SK-N-SH (cell line): ENCODE data around the gene PDHA2. TPM values are rescaled to one million over a fixed set of nuclear protein-coding genes. Genes with fewer than 3 reads are reported as not detected.

ENCODE experiments used
- CTCF ChIA-PET: fragments of 300-600, 350-600 bp; formaldehyde crosslinking; extraction: SDS; loops from one replicate; lab custom pipeline; 2021; lab: Yijun Ruan, JAX
- POLR2A ChIA-PET: fragments of 350-600 bp; sonication (Branson Sonifier 250); formaldehyde crosslinking; extraction: SDS; loops from one replicate; lab custom pipeline; 2020; ENCODE audit warnings: antibody characterized with exemption, inconsistent platforms; lab: Yijun Ruan, JAX
- DNase-seq: peaks from one replicate; pipeline ENCODE4 v3.0.0; 2012
- H2AFZ ChIP-seq: fragments of 200-600 bp; sonication (generic); 2 replicates; pipeline ENCODE4 v1.8.1; 2016; ENCODE audit warnings: antibody characterized with exemption, mild to moderate bottlenecking, low read depth
- H3F3A ChIP-seq: fragments of 200-600 bp; sonication (generic); replicated peaks from 2 replicates; pipeline ENCODE3; 2016; ENCODE audit warnings: antibody characterized with exemption, mild to moderate bottlenecking; ENCODE audit not compliant: insufficient read depth
- H3K27ac ChIP-seq, 2 experiments: fragments of 200-500 bp in 1 of 2; fragments of 200-600 bp in 1 of 2; sonication (Bioruptor generic) in 1 of 2; sonication (generic), shearing (Covaris generic) in 1 of 2; 2 replicates each; pipeline versions ENCODE4 v1.5.1 to v1.6.1; 2014 to 2016; ENCODE audit warnings: low read depth in 2 of 2, inconsistent platforms in 1 of 2, low read length in 1 of 2, mild to moderate bottlenecking in 1 of 2, mixed read lengths in 1 of 2
- H3K27me3 ChIP-seq: fragments of 200-600 bp; sonication (generic), shearing (Covaris generic); 2 replicates; pipeline ENCODE4 v1.6.1; 2016; ENCODE audit warnings: mixed run types; ENCODE audit not compliant: insufficient read depth
- H3K36me3 ChIP-seq, 2 experiments: fragments of 200-500 bp in 1 of 2; fragments of 200-600 bp in 1 of 2; sonication (Bioruptor generic) in 1 of 2; sonication (generic) in 1 of 2; replicated peaks in 1 of 2; 2 replicates each; pipeline versions ENCODE3 to v1.5.1; 2014 to 2016; ENCODE audit warnings: low read length in 1 of 2, mild to moderate bottlenecking in 1 of 2; ENCODE audit not compliant: insufficient read depth in 2 of 2, control insufficient read depth in 1 of 2
- H3K4me1 ChIP-seq, 2 experiments: fragments of 200-500 bp in 1 of 2; fragments of 200-600 bp in 1 of 2; sonication (Bioruptor generic) in 1 of 2; sonication (generic), shearing (Covaris generic) in 1 of 2; 2 replicates each; pipeline versions ENCODE4 v1.5.1 to v1.6.1; 2014 to 2016; ENCODE audit warnings: low read depth in 1 of 2, low read length in 1 of 2, mixed run types in 1 of 2; ENCODE audit not compliant: insufficient read depth in 2 of 2, control insufficient read depth in 1 of 2
- H3K4me2 ChIP-seq: fragments of 200-600 bp; sonication (generic), shearing (Covaris generic); 2 replicates; pipeline ENCODE4 v1.6.1; 2017; ENCODE audit warnings: mixed run types
- H3K4me3 ChIP-seq, 2 experiments: fragments of 200-500 bp in 1 of 2; fragments of 200-600 bp in 1 of 2; sonication (Bioruptor generic) in 1 of 2; sonication (generic), shearing (Covaris generic) in 1 of 2; 2 replicates each; pipeline versions ENCODE4 v1.5.1 to v1.8.1; 2014 to 2016; ENCODE audit warnings: low read depth in 2 of 2, inconsistent platforms in 1 of 2, low read length in 1 of 2, mild to moderate bottlenecking in 1 of 2, mixed read lengths in 1 of 2, moderate library complexity in 1 of 2
- H3K79me2 ChIP-seq: fragments of 200-600 bp; sonication (generic); 2 replicates; pipeline ENCODE4 v1.8.1; 2017; ENCODE audit warnings: mild to moderate bottlenecking; ENCODE audit not compliant: insufficient read depth
- H3K9ac ChIP-seq: fragments of 200-600 bp; sonication (generic); 2 replicates; pipeline ENCODE4 v1.6.1; 2017; ENCODE audit warnings: mixed run types
- H3K9me2 ChIP-seq: fragments of 200-600 bp; sonication (generic); 2 replicates; pipeline ENCODE4 v1.6.1; 2017; ENCODE audit warnings: mixed run types
- H3K9me3 ChIP-seq: fragments of 200-600 bp; sonication (generic); 2 replicates; pipeline ENCODE4 v1.6.1; 2017; ENCODE audit warnings: mixed run types, mild to moderate bottlenecking, moderate library complexity
- H4K20me1 ChIP-seq: fragments of 200-600 bp; sonication (generic); 2 replicates; pipeline ENCODE4 v1.6.1; 2017; ENCODE audit warnings: mild to moderate bottlenecking, mixed run types; ENCODE audit not compliant: insufficient read depth
- FOSL2 ChIP-seq: IDR thresholded peaks from 2 replicates; pipeline ENCODE4 v1.4.0; 2012; ENCODE audit warnings: low read depth, mild to moderate bottlenecking, moderate library complexity, borderline replicate concordance
- FOXJ3 ChIP-seq: sonication (generic); formaldehyde crosslinking; IDR thresholded peaks from 2 replicates; pipeline ENCODE4 v1.5.1; 2020; ENCODE audit warnings: mild to moderate bottlenecking, missing genetic modification reagents
- FOXM1 ChIP-seq: IDR thresholded peaks from 2 replicates; pipeline ENCODE4 v1.4.0; 2012; ENCODE audit warnings: low read depth, mild to moderate bottlenecking
- NRF1 ChIP-seq: IDR thresholded peaks from 2 replicates; pipeline ENCODE4 v1.6.1; 2012; ENCODE audit warnings: low read depth, mild to moderate bottlenecking, low read length
- RXRA ChIP-seq: IDR thresholded peaks from 2 replicates; pipeline ENCODE4 v1.4.0; 2012; ENCODE audit warnings: low read depth, mild to moderate bottlenecking, borderline replicate concordance
- TAF1 ChIP-seq: IDR thresholded peaks from 2 replicates; pipeline ENCODE4 v1.6.1; 2012; ENCODE audit warnings: low read depth, mild to moderate bottlenecking, low read length, moderate library complexity, borderline replicate concordance
- TCF12 ChIP-seq: IDR thresholded peaks from 2 replicates; pipeline ENCODE4 v1.4.0; 2012
- TEAD4 ChIP-seq: IDR thresholded peaks from 2 replicates; pipeline ENCODE4 v1.4.0; 2012; ENCODE audit warnings: mild to moderate bottlenecking, borderline replicate concordance; ENCODE audit not compliant: insufficient read depth
- YY1 ChIP-seq: IDR thresholded peaks from 2 replicates; pipeline ENCODE4 v1.4.0; 2012; ENCODE audit warnings: low read depth, mild to moderate bottlenecking
- WGBS: methylation state at CpG from one replicate; pipeline ENCODE4 v1.1.6; 2017; ENCODE audit warnings: low lambda C conversion rate; 5-methylcytosine and 5-hydroxymethylcytosine counted together
- polyA plus RNA-seq, 3 experiments: library from polyadenylated mRNA; depleted of rRNA; stranded (reverse); fragments of >200 nt; gene quantifications; 2 replicates each; pipeline ENCODE4 v1.2.3, GENCODE V29; 2012
- TF ChIP-seq, protein P1 (sequence below): fragments of 150-350 bp; IDR thresholded peaks from 2 replicates; pipeline ENCODE4 v1.6.1; 2017; ENCODE audit warnings: antibody characterized with exemption, low read length, low read depth, borderline replicate concordance
- TF ChIP-seq, protein P2 (sequence below): IDR thresholded peaks from 2 replicates; pipeline ENCODE4 v1.4.0; 2012; ENCODE audit warnings: low read depth

The PDHA2 gene
- polyA plus RNA-seq, 1 of the 3 experiments (the other 2 are of a cell fraction): not detected

DNA sequence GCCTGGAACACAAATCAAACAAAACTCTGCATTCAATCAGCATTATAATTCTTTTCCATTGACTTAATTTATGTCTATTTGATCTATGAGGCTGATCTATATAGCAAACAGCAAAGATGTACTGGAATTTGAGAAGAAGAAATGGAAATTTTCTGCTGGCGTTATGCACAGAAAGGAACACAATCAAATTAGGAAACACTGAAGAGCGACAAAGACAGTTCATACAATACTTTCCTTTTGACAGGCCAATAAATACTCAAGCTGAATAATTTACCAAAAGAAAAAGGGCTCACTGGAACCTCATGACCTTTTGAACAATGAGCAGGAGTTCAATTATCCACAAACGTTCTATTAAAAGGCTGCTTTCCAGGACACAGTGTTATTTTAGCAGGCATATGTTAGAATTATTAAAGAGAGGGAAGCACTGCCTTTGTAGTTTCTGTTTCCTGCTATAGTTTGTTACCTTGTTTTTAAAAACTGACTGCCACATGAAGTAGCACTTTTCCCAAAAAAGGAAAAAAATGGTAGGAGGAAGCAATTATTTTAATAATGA, 8.1 kb downstream of the PDHA2 start (continued):
- TF ChIP-seq, protein P1, sequence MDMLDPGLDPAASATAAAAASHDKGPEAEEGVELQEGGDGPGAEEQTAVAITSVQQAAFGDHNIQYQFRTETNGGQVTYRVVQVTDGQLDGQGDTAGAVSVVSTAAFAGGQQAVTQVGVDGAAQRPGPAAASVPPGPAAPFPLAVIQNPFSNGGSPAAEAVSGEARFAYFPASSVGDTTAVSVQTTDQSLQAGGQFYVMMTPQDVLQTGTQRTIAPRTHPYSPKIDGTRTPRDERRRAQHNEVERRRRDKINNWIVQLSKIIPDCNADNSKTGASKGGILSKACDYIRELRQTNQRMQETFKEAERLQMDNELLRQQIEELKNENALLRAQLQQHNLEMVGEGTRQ: no peak
- TF ChIP-seq TAF1 (no peak), NRF1 (no peak), FOSL2 (no peak)
- TF ChIP-seq, protein P2, sequence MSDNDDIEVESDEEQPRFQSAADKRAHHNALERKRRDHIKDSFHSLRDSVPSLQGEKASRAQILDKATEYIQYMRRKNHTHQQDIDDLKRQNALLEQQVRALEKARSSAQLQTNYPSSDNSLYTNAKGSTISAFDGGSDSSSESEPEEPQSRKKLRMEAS: no peak

DNA sequence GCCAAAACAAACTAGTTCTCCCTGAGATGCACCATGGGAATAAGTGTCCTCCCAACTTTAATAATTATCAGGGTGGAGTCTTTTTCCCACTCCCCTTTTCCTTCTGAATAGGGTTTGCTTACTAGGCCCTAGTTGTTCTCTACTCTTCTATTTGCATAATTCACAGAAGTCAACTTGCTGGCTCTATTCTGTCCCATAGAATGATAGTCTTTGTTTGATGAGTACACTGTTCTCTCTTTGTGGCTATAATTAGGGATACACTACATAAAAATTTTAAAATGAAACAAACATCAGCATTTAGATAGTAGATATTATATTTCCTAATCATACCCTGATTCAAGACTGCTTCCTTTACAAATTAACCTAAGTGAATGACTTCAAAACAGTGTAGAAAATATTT, 10.3 kb downstream of the PDHA2 start:
- ChIA-PET POLR2A (no interaction called here), CTCF (interaction anchor here (1.4 kb wide), 1 partner anchor 15 kb away, joined by 3 read pairs; no protein-coding TSS in a partner anchor)
- Histone ChIP-seq H3K9me2 (no peaks in the 10 kb centered on the region), H3K36me3 (no peaks in the 10 kb centered on the region), H3K9ac (no peak overlapping the region), H4K20me1 (no peaks in the 10 kb centered on the region), H3K27ac (no peak overlapping the region), H3K4me3 (no peak overlapping the region), H3K79me2 (no peaks in the 10 kb centered on the region), H3K4me1 (no peaks in the 10 kb centered on the region), H2AFZ (no peak overlapping the region), H3K27me3 (no peaks in the 10 kb centered on the region), H3K4me2 (no peak overlapping the region), H3K9me3 (no peaks in the 10 kb centered on the region), H3F3A (no peaks in the 10 kb centered on the region)
- DNase-seq: no peak
- TF ChIP-seq TCF12: no peak
- TF ChIP-seq RXRA: no peak
- TF ChIP-seq, protein P1: no peak
- no peak for TF ChIP-seq TEAD4
- TF ChIP-seq FOXJ3: no peak
- no peak for TF ChIP-seq YY1

DNA sequence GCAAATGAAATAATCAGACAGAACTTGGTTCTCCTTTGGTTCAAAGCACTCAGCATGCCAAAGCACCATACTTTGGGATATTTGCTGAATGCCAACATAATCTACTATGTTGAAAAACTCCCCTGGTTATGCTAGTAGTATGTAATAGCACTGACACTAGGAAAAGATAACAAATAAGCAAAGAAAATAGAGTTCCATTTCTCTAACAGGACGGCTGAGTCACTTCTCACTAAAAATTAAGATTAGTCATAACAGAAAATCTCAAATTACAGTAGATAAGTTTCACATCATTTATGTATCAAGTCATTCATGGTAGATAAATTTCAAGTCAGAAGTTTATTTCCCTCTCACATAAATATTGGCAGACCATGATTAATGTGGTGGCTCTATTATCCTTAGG, 17.9 kb downstream of the PDHA2 start:
- Histone ChIP-seq H3F3A (no peaks in the 10 kb centered on the region), H3K27me3 (no peaks in the 10 kb centered on the region), H4K20me1 (no peaks in the 10 kb centered on the region), H3K79me2 (no peaks in the 10 kb centered on the region), H3K9me3 (no peaks in the 10 kb centered on the region), H3K27ac (no peak overlapping the region), H3K4me3 (no peak overlapping the region), H3K4me1 (no peaks in the 10 kb centered on the region), H3K4me2 (no peak overlapping the region), H3K9ac (no peak overlapping the region), H3K9me2 (no peaks in the 10 kb centered on the region), H2AFZ (no peak overlapping the region), H3K36me3 (no peaks in the 10 kb centered on the region)
- ChIA-PET CTCF (no interaction called here), POLR2A (no interaction called here)
- peak; percentile 16; the same call in 1 of the 2 replicates for TF ChIP-seq FOSL2
- no peak for TF ChIP-seq FOXM1
- DNase-seq: no peak
- 23% methylated on average over 1 of the region's 1 CpG for WGBS
